MM.1S (cell line): Measurements from ENCODE around the gene XPO6.

Experiments
- DNase-seq: peaks from one replicate; pipeline ENCODE4 v3.0.0-alpha.2; 2015
- H2AFZ ChIP-seq: fragments of 300-600 bp; sonication (generic); 2 replicates; pipeline ENCODE4 v1.6.0; 2016; ENCODE audit warnings: antibody characterized with exemption, low read length
- H3F3A ChIP-seq: fragments of 300-600 bp; sonication (generic); 2 replicates; pipeline ENCODE4 v1.6.1; 2016; ENCODE audit warnings: mild to moderate bottlenecking, antibody characterized with exemption, low read length, moderate library complexity, mixed read lengths; ENCODE audit not compliant: insufficient read depth
- H3K27ac ChIP-seq: fragments of 300-600 bp; sonication (generic); 2 replicates; pipeline ENCODE4 v1.5.1; 2016; ENCODE audit warnings: mild to moderate bottlenecking, low read length
- H3K27me3 ChIP-seq: fragments of 300-600 bp; sonication (generic); replicated peaks from 2 replicates; pipeline ENCODE4 v1.6.0; 2016; ENCODE audit warnings: low read length; ENCODE audit not compliant: insufficient read depth
- H3K36me3 ChIP-seq: fragments of 300-600 bp; sonication (generic); replicated peaks from 2 replicates; pipeline ENCODE4 v1.6.1; 2016; ENCODE audit warnings: mild to moderate bottlenecking, low read length, mixed read lengths; ENCODE audit not compliant: insufficient read depth
- H3K4me1 ChIP-seq: fragments of 300-600 bp; sonication (generic); 2 replicates; pipeline ENCODE4 v1.6.1; 2016; ENCODE audit warnings: low read length, mixed read lengths
- H3K4me2 ChIP-seq: fragments of 300-600 bp; sonication (generic); 2 replicates; pipeline ENCODE4 v1.6.0; 2016; ENCODE audit warnings: low read depth, low read length
- H3K4me3 ChIP-seq: fragments of 300-600 bp; sonication (generic); 2 replicates; pipeline ENCODE4 v1.5.1; 2016; ENCODE audit warnings: low read length, mixed read lengths
- H3K79me2 ChIP-seq: fragments of 300-600 bp; sonication (generic); 2 replicates; pipeline ENCODE4 v1.6.1; 2016; ENCODE audit warnings: mixed run types, low read length, mixed read lengths
- H3K9ac ChIP-seq: fragments of 300-600 bp; sonication (generic); 2 replicates; pipeline ENCODE4 v1.6.1; 2016; ENCODE audit warnings: low read length, mixed read lengths
- H3K9me2 ChIP-seq: fragments of 300-600 bp; sonication (generic); replicated peaks from 2 replicates; pipeline ENCODE4 v1.6.1; 2016; ENCODE audit warnings: mild to moderate bottlenecking, low read length, mixed read lengths; ENCODE audit not compliant: insufficient read depth
- H3K9me3 ChIP-seq: fragments of 300-600 bp; sonication (generic); replicated peaks from 2 replicates; pipeline ENCODE4 v1.6.1; 2016; ENCODE audit warnings: mild to moderate bottlenecking, low read length, mixed read lengths; ENCODE audit not compliant: insufficient read depth
- H4K20me1 ChIP-seq: fragments of 300-600 bp; sonication (generic); 2 replicates; pipeline ENCODE4 v1.6.1; 2016; ENCODE audit warnings: mild to moderate bottlenecking, low read length, moderate library complexity, mixed read lengths; ENCODE audit not compliant: insufficient read depth
- CTCF ChIP-seq: fragments of 300-600 bp; sonication (generic); IDR thresholded peaks from 2 replicates; pipeline ENCODE4 v1.5.1; 2016; ENCODE audit warnings: antibody characterized with exemption, low read length, mixed read lengths
- EZH2 ChIP-seq: fragments of 300-600 bp; sonication (generic); optimal IDR thresholded peaks from 2 replicates; pipeline ENCODE3; 2017; ENCODE audit warnings: low read depth, mild to moderate bottlenecking, antibody characterized with exemption, low read length, mixed read lengths
- EZH2phosphoT487 ChIP-seq: fragments of 300-600 bp; sonication (generic); IDR thresholded peaks from 2 replicates; pipeline ENCODE4 v1.6.1; 2018; ENCODE audit warnings: antibody characterized with exemption, low read length

XPO6 gene

DNA sequence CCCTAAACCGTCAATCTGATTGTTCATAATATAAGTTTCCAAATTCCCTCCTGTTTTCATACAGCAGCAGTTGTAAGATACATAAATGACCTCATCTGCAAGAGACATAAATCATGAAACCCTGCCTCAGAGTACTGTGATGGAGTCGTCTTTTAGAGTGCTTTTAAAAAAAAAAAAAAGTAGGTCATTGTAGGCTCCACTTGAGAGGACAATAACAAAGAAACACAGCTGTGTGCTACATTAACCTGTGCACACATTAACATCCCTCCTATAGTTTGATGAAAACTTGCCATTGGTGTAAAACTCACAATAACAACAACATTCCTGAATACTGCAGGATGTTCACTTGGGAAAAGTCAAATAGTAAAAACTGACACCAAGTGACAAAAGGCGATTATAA is 56.5 kb downstream of the XPO6 start:
- peaks cover 34% of the 10 kb centered on the region for H3K79me2 ChIP-seq
- H3K9ac ChIP-seq: no peak overlapping the region
- H3K36me3 ChIP-seq: peaks cover 9% of the 10 kb centered on the region

DNA sequence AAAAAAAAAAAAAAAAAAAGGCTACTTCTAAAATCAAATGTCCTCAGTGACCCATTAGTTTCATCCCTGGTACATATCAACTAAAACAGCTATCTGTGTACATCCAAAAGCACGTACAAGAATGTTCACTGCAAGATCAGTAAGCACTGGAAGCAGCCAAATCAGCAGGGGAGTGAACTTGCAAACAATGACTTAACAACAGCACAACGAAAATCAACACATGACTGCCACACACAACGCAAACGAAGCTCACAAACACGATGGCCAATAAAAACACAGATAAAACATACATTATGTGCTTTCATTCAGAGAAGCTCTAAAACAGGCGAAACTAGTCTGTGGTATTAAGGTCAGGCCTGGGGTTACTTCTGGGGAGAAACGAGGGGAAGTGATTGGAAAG is 60.6 kb downstream of the XPO6 start:
- H3K9me2 ChIP-seq: no peaks in the 10 kb centered on the region
- TF ChIP-seq CTCF (no peak), EZH2phosphoT487 (no peak), EZH2 (no peak)
- no peak overlapping the region for H2AFZ ChIP-seq
- H4K20me1 ChIP-seq: no peaks in the 10 kb centered on the region
- H3K4me2 ChIP-seq: no peak overlapping the region
- no peak overlapping the region for H3K9ac ChIP-seq
- peaks cover 15% of the 10 kb centered on the region for H3K79me2 ChIP-seq
- H3F3A ChIP-seq: no peaks in the 10 kb centered on the region
- no peaks in the 10 kb centered on the region for H3K9me3 ChIP-seq
- H3K4me3 ChIP-seq: no peak overlapping the region
- H3K4me1 ChIP-seq: no peaks in the 10 kb centered on the region
- H3K27ac ChIP-seq: no peak overlapping the region
- no peak for DNase-seq
- H3K27me3 ChIP-seq: no peaks in the 10 kb centered on the region
- H3K36me3 ChIP-seq: peaks cover 13% of the 10 kb centered on the region; the same call in 1 of the 2 replicates

More for the DNA sequence above, 56.5 kb downstream of the XPO6 start:
- no peaks in the 10 kb centered on the region for H3K9me3 ChIP-seq
- H3K4me1 ChIP-seq: no peaks in the 10 kb centered on the region
- H4K20me1 ChIP-seq: no peaks in the 10 kb centered on the region
- no peak overlapping the region for H3K4me2 ChIP-seq
- no peak overlapping the region for H3K27ac ChIP-seq
- no peaks in the 10 kb centered on the region for H3F3A ChIP-seq
- TF ChIP-seq EZH2 (no peak), EZH2phosphoT487 (no peak), CTCF (no peak)
- H3K27me3 ChIP-seq: no peaks in the 10 kb centered on the region
- no peaks in the 10 kb centered on the region for H3K9me2 ChIP-seq
- no peak overlapping the region for H3K4me3 ChIP-seq
- no peak overlapping the region for H2AFZ ChIP-seq
- DNase-seq: no peak

DNA sequence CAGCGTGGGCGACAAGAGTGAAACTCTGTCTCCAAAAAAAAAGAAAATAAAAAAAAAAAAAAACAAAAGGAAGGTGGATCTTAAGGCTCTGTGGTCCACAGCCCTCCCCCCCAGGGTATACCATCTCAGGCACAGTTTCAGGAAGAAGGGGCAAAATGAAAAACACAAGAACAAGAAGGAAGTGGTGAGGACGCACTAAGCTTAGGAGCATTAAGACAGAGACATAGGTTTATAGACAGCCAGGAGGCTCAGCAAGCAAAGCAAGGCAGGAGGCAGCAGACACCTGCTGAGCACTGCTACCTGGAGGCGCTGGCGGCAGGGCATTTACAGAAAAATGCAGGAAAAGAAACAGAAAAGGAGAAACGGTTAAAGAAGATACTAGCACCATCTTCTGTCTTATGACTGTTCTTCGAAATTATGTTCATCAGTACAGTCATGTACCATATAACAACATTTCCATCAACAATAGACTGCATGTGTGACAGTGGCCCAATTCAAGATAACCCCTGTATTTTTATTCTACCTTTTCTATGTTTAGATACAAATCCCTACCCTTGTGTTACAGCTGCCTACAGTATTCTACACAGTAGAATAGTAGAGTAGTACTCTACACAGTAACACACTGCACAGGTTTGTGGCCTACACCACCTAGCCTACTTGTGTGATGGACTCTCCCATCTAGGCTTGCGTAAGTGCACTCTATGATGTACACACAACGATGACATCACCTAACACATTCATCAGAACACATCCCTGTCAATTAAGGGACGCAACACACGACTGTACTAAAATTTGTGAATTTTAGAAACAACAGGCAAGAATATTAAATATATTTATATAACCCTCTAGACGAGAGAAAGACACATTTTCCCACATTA is 62.5 kb downstream of the XPO6 start:
- H3K79me2 ChIP-seq: peaks cover 17% of the 10 kb centered on the region
- H3K36me3 ChIP-seq: peaks cover 10% of the 10 kb centered on the region
- no peaks in the 10 kb centered on the region for H3K9me2 ChIP-seq
- no peak overlapping the region for H2AFZ ChIP-seq
- no peaks in the 10 kb centered on the region for H3F3A ChIP-seq
- H3K4me3 ChIP-seq: no peak overlapping the region
- no peaks in the 10 kb centered on the region for H3K9me3 ChIP-seq
- no peak overlapping the region for H3K9ac ChIP-seq
- DNase-seq: no peak
- H3K27ac ChIP-seq: no peak overlapping the region
- TF ChIP-seq EZH2 (no peak), CTCF (no peak), EZH2phosphoT487 (no peak)
- no peaks in the 10 kb centered on the region for H3K4me1 ChIP-seq
- no peaks in the 10 kb centered on the region for H4K20me1 ChIP-seq
- no peaks in the 10 kb centered on the region for H3K27me3 ChIP-seq
- H3K4me2 ChIP-seq: no peak overlapping the region
